Keratinocyte (primary cell): Measurements from ENCODE around the gene PRKN. TPM values are rescaled to one million over a fixed set of nuclear protein-coding genes. Genes with fewer than 3 reads are reported as not detected.

Experiments used
- DNase-seq: peaks from one replicate; pipeline ENCODE4 v3.0.0-alpha.2; 2011; ENCODE audit warnings: low read depth, missing footprints, low spot score
- FAIRE-seq: peaks from 2 replicates; lab custom pipeline; 2011; peaks lifted over from hg19 to GRCh38; lab: Jason Lieb, UNC
- H2AFZ ChIP-seq: 2 replicates; pipeline ENCODE4 v1.6.0; 2012; ENCODE audit warnings: low read length, control low read depth, inconsistent platforms; ENCODE audit not compliant: control insufficient read depth
- H3K27ac ChIP-seq: 2 replicates; pipeline ENCODE4 v1.5.1; 2011; ENCODE audit warnings: low read length; ENCODE audit not compliant: control insufficient read depth, insufficient read depth
- H3K27me3 ChIP-seq: 3 replicates; pipeline ENCODE4 v1.6.0; 2011; ENCODE audit warnings: low read length; ENCODE audit not compliant: control insufficient read depth, insufficient read depth; ENCODE audit errors: extremely low read depth
- H3K36me3 ChIP-seq, 2 experiments: 2 replicates in 1 of 2; 3 replicates in 1 of 2; pipeline ENCODE4 v1.5.1; 2011; ENCODE audit warnings: low read length in 2 of 2, mild to moderate bottlenecking in 1 of 2; ENCODE audit not compliant: control insufficient read depth in 2 of 2, insufficient read depth in 2 of 2; ENCODE audit errors: extremely low read depth in 1 of 2
- H3K4me1 ChIP-seq: 3 replicates; pipeline ENCODE4 v1.5.1; 2011; ENCODE audit warnings: low read length; ENCODE audit not compliant: control insufficient read depth, insufficient read depth; ENCODE audit errors: extremely low read depth
- H3K4me2 ChIP-seq: 3 replicates; pipeline ENCODE4 v1.6.0; 2011; ENCODE audit warnings: low read depth, low read length; ENCODE audit not compliant: control insufficient read depth, insufficient read depth; ENCODE audit errors: extremely low read depth
- H3K4me3 ChIP-seq, 3 experiments: fragments of 200-600 bp in 1 of 3; sonication (generic) in 1 of 3; 2 replicates in 2 of 3; 3 replicates in 1 of 3; pipeline ENCODE4 v1.5.1; 2011 to 2016; ENCODE audit warnings: low read length in 3 of 3, mild to moderate bottlenecking in 3 of 3, control low read depth in 2 of 3, inconsistent platforms in 1 of 3, low read depth in 1 of 3, mixed read lengths in 1 of 3, mixed run types in 1 of 3, moderate library complexity in 1 of 3; ENCODE audit not compliant: control insufficient read depth in 2 of 3, insufficient read depth in 2 of 3; ENCODE audit errors: extremely low read depth in 1 of 3
- H3K79me2 ChIP-seq: 2 replicates; pipeline ENCODE4 v1.6.0; 2012; ENCODE audit warnings: low read length; ENCODE audit not compliant: control insufficient read depth, insufficient read depth
- H3K9ac ChIP-seq: 3 replicates; pipeline ENCODE4 v1.6.0; 2011; ENCODE audit warnings: low read length; ENCODE audit not compliant: control insufficient read depth, insufficient read depth; ENCODE audit errors: extremely low read depth
- H3K9me1 ChIP-seq: 3 replicates; pipeline ENCODE4 v1.6.0; 2011; ENCODE audit warnings: low read length; ENCODE audit not compliant: control insufficient read depth, insufficient read depth; ENCODE audit errors: extremely low read depth
- H3K9me3 ChIP-seq: 2 replicates; pipeline ENCODE4 v1.5.1; 2012; ENCODE audit warnings: low read depth, low read length; ENCODE audit not compliant: control insufficient read depth
- H4K20me1 ChIP-seq: 3 replicates; pipeline ENCODE4 v1.6.0; 2011; ENCODE audit warnings: low read length; ENCODE audit not compliant: control insufficient read depth, insufficient read depth; ENCODE audit errors: extremely low read depth
- EZH2 ChIP-seq: IDR thresholded peaks from one replicate; pipeline ENCODE4 v1.6.1; 2012; ENCODE audit warnings: inconsistent platforms, mild to moderate bottlenecking, low read length, moderate library complexity
- dilution Hi-C: fragments of 300-500 bp; cut with MboI; formaldehyde crosslinking; loops from one replicate; pipeline ENCODE4 v1.7.0; 2020; ENCODE audit warnings: low sequenced_read_pairs; ENCODE audit not compliant: extremely low pct_ligation_motif_present
- polyA plus RNA-seq, 5 experiments: library from polyadenylated mRNA; depleted of rRNA in 3 of 5; stranded (reverse) in 3 of 5; stranded (forward) in 1 of 5; unstranded in 1 of 5; fragments of >200 nt; gene quantifications; 1 replicate in 1 of 5; 2 replicates in 3 of 5; 3 replicates in 1 of 5; pipeline versions ENCODE4 v1.2.1 to v1.2.3, GENCODE V29; 2011 to 2012; ENCODE audit warnings: missing spikeins in 2 of 5, low read depth in 1 of 5, low replicate concordance in 1 of 5
- TF ChIP-seq, protein P1 (sequence below), 3 experiments: IDR thresholded peaks in 1 of 3; conservative IDR thresholded peaks in 1 of 3; optimal IDR thresholded peaks in 1 of 3; 2 replicates in 2 of 3; 3 replicates in 1 of 3; pipeline versions ENCODE3 to v1.5.1; 2011; ENCODE audit warnings: low read length in 3 of 3, mild to moderate bottlenecking in 3 of 3, moderate library complexity in 2 of 3, control low read depth in 1 of 3, inconsistent platforms in 1 of 3; ENCODE audit not compliant: insufficient read depth in 2 of 3; ENCODE audit errors: extremely low read depth in 1 of 3

PRKN gene
- polyA plus RNA-seq, 1 donor (not counting 4 experiments of a cell fraction or from before 2014, with no cell fraction given): 0.67 TPM

DNA sequence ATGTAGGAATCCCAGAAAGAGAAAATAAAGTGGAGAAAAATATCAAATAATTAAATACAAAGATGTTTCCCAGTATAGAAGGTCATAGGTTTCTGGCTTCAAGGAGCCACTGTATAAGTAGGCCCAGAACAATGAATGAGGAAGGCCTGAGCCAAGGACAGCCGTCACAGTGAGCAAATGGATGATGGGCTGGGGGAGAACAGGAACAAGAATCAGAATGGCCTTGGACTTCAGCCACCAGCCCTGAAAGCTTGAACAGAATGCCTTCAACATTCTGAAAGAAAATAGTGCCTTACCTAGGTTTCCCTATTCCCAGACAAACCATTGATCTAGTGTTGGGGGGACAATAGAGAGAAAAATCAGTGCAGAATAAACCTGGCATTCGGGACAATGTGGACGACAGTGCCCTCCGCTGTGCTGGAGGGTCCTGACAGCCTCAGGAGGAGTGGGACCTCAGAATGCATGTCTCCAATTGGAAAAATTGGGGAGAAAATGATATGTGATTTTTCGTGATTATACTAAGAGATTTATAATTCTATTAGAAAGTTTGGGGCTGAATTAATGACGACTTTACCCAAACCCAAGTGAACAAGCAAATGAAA, 1119.8 kb downstream of the PRKN start:
- TF ChIP-seq, protein P1, sequence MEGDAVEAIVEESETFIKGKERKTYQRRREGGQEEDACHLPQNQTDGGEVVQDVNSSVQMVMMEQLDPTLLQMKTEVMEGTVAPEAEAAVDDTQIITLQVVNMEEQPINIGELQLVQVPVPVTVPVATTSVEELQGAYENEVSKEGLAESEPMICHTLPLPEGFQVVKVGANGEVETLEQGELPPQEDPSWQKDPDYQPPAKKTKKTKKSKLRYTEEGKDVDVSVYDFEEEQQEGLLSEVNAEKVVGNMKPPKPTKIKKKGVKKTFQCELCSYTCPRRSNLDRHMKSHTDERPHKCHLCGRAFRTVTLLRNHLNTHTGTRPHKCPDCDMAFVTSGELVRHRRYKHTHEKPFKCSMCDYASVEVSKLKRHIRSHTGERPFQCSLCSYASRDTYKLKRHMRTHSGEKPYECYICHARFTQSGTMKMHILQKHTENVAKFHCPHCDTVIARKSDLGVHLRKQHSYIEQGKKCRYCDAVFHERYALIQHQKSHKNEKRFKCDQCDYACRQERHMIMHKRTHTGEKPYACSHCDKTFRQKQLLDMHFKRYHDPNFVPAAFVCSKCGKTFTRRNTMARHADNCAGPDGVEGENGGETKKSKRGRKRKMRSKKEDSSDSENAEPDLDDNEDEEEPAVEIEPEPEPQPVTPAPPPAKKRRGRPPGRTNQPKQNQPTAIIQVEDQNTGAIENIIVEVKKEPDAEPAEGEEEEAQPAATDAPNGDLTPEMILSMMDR (optimal IDR thresholded peaks at IDR 0.05 in 1 of 3, IDR thresholded peaks at IDR 0.05 in 1 of 3, conservative IDR thresholded peaks at IDR 0.05 in 1 of 3; ENCODE audit: extremely low read depth in 1 of 3, insufficient read depth in 2 of 3, low read length in 3 of 3): no peak
- TF ChIP-seq EZH2: no peak

DNA sequence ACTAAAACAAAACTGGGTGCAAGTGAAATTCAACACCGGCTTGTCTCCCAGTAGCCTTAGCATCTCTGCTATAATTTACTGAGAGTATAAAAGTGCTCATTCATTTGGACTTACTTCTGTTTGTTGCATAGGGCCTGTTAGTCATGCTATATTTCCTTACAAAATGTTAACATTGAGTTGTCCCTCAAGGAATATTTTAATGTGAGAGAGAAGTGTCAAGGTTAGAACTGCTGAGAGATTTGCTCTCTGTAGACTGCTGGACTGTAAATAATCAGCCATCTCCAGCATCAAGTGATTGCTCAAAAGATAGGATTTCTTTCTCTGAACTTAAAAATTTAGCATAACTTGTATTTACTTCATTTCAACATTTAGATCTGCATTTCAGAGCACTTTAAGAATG, 1125.2 kb downstream of the PRKN start:
- TF ChIP-seq EZH2: no peak
- TF ChIP-seq, protein P1 (optimal IDR thresholded peaks at IDR 0.05 in 1 of 3, IDR thresholded peaks at IDR 0.05 in 1 of 3, conservative IDR thresholded peaks at IDR 0.05 in 1 of 3; ENCODE audit: extremely low read depth in 1 of 3, insufficient read depth in 2 of 3, low read length in 3 of 3): no peak
- Histone ChIP-seq H3K4me2 (no peak overlapping the region), H4K20me1 (no peaks in the 10 kb centered on the region), H3K4me3 (no peak overlapping the region), H3K4me1 (no peaks in the 10 kb centered on the region), H3K9me1 (no peaks in the 10 kb centered on the region), H3K79me2 (no peaks in the 10 kb centered on the region), H3K27ac (no peak overlapping the region), H3K9ac (no peak overlapping the region), H3K9me3 (no peaks in the 10 kb centered on the region), H3K27me3 (no peaks in the 10 kb centered on the region), H2AFZ (no peak overlapping the region), H3K36me3 (no peaks in the 10 kb centered on the region)
- FAIRE-seq (no peak), DNase-seq (no peak)
- dilution Hi-C loops: no loop called here

More for the DNA sequence above, 1119.8 kb downstream of the PRKN start:
- Histone ChIP-seq H3K27me3 (no peaks in the 10 kb centered on the region), H3K4me2 (no peak overlapping the region), H3K79me2 (no peaks in the 10 kb centered on the region), H2AFZ (no peak overlapping the region), H3K36me3 (no peaks in the 10 kb centered on the region), H3K9me1 (no peaks in the 10 kb centered on the region), H3K4me3 (no peak overlapping the region), H3K9ac (no peak overlapping the region), H3K27ac (no peak overlapping the region), H4K20me1 (no peaks in the 10 kb centered on the region), H3K4me1 (no peaks in the 10 kb centered on the region), H3K9me3 (no peaks in the 10 kb centered on the region)
- no peak for FAIRE-seq
- no peak for DNase-seq
- dilution Hi-C loops: no loop called here
